Adrenal gland (tissue), 5 donors: ENCODE data around the gene STX8.

ENCODE experiments used
- CTCF ChIP-seq, 6 experiments: fragments of 450-650 bp in 4 of 6; fragments of 200-600 bp in 2 of 6; sonication (generic) in 1 of 6; IDR thresholded peaks; 1 replicate in 5 of 6; 2 replicates in 1 of 6; pipeline versions ENCODE4 v1.5.1 to v1.8.0; 2016 to 2021; ENCODE audit warnings: antibody characterized with exemption in 6 of 6, mild to moderate bottlenecking in 2 of 6, moderate library complexity in 1 of 6
- POLR2A ChIP-seq, 2 donors: fragments of 450-650 bp; IDR thresholded peaks; one replicate each; pipeline ENCODE4 v1.6.1; 2017; ENCODE audit warnings: antibody characterized with exemption in 2 of 2, mild to moderate bottlenecking in 2 of 2, moderate library complexity in 1 of 2
- donor health status: DM: no; HTN: no; CAD: no.

DNA sequence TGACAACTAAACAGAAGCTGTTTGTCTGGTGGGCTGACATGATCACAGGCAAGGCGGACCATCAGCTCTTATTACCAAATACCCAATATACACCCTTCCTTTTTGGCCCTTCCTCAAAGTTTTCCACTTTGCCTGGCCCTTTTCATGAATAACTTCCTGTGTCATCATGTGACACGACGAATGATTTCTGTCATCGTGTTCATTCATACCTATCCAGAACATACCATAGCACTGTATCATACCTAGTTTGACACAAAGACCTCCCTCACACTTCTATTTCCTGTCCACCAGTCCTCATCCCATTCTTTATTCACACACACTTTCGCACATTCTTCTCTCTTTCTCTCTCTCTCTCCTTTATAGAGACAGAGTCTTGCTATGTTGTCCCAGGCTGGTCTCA, 131.8 kb downstream of the STX8 start:
- TF ChIP-seq CTCF (IDR thresholded peaks at IDR 0.05) = no peak
- TF ChIP-seq POLR2A (IDR thresholded peaks at IDR 0.05) = no peak
